Thoracic aorta (tissue), 2 donors: ENCODE results near the gene GPR78. TPM values are rescaled to one million over a fixed set of nuclear protein-coding genes. Genes with fewer than 3 reads are reported as not detected.

ENCODE experiments used
- ATAC-seq: fragments of 150-250 bp; one replicate; pipeline ENCODE4 v1.8.0; 2017; ENCODE audit warnings: low read depth; ENCODE audit not compliant: insufficient number of reproducible peaks, low FRiP score
- DNase-seq: peaks from one replicate; pipeline ENCODE4 v3.0.0-alpha.2; 2020; ENCODE audit warnings: low spot score
- H3K27ac ChIP-seq, 2 donors: fragments of 200-600 bp; sonication (generic); 1 replicate in 1 of 2; 2 replicates in 1 of 2; pipeline ENCODE4 v1.5.1; 2016; ENCODE audit warnings: mild to moderate bottlenecking in 2 of 2, moderate library complexity in 2 of 2
- H3K27me3 ChIP-seq: fragments of 200-600 bp; sonication (generic); replicated peaks from 2 replicates; pipeline ENCODE4 v1.6.0; 2016; ENCODE audit warnings: mild to moderate bottlenecking; ENCODE audit not compliant: insufficient read depth
- H3K36me3 ChIP-seq: fragments of 200-600 bp; sonication (generic); one replicate; pipeline ENCODE4 v1.5.1; 2016
- H3K4me1 ChIP-seq, 2 donors: fragments of 200-600 bp; sonication (generic); 1 replicate in 1 of 2; 2 replicates in 1 of 2; pipeline versions ENCODE4 v1.5.1 to v1.6.0; 2016; ENCODE audit warnings: low read depth in 2 of 2, mild to moderate bottlenecking in 1 of 2; ENCODE audit not compliant: control insufficient read depth in 1 of 2
- H3K4me3 ChIP-seq: fragments of 200-600 bp; sonication (generic); 2 replicates; pipeline ENCODE4 v1.5.1; 2016; ENCODE audit warnings: mild to moderate bottlenecking
- H3K9me3 ChIP-seq: fragments of 200-600 bp; sonication (generic); 2 replicates; pipeline ENCODE4 v1.5.1; 2016
- total RNA-seq, 2 donors: library from RNA; depleted of rRNA; stranded (reverse); fragments of >200 nt; gene quantifications; one replicate each; pipeline versions ENCODE4 v1.1.0 to v1.2.3, GENCODE V29; 2016
- TF ChIP-seq, protein P1 (sequence below): fragments of 200-600 bp; sonication (generic); IDR thresholded peaks from one replicate; pipeline ENCODE4 v1.5.1; 2019; ENCODE audit warnings: antibody characterized with exemption

The GPR78 gene
- total RNA-seq, 2 donors from 2014 or later: not detected

DNA sequence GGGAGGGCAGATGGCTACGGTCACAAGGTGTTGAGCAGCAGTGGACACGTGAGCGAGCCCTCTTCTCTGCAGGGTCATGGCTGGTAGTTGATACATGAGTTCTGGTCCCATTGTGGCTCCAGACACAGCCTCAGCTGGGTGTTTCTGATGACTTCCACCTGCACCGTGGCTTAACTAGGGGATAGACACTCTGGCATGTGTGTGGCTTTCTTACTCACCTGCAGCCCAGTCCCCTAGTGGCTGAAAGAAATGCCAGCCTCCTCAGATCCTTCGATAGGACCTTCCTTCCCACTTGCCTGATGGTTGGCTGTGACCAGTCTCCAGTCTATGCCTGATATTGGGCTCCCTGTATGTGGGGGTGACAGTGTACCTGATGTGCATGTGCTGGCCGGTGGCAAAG is 5.0 kb downstream of the GPR78 start:
- TF ChIP-seq, protein P1, sequence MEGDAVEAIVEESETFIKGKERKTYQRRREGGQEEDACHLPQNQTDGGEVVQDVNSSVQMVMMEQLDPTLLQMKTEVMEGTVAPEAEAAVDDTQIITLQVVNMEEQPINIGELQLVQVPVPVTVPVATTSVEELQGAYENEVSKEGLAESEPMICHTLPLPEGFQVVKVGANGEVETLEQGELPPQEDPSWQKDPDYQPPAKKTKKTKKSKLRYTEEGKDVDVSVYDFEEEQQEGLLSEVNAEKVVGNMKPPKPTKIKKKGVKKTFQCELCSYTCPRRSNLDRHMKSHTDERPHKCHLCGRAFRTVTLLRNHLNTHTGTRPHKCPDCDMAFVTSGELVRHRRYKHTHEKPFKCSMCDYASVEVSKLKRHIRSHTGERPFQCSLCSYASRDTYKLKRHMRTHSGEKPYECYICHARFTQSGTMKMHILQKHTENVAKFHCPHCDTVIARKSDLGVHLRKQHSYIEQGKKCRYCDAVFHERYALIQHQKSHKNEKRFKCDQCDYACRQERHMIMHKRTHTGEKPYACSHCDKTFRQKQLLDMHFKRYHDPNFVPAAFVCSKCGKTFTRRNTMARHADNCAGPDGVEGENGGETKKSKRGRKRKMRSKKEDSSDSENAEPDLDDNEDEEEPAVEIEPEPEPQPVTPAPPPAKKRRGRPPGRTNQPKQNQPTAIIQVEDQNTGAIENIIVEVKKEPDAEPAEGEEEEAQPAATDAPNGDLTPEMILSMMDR: no peak
- no peaks in the 10 kb centered on the region for H3K4me1 ChIP-seq
- ATAC-seq: no peak
- no peak overlapping the region for H3K27ac ChIP-seq
- H3K36me3 ChIP-seq: no peaks in the 10 kb centered on the region
- H3K9me3 ChIP-seq: no peaks in the 10 kb centered on the region
- H3K4me3 ChIP-seq: no peak overlapping the region
- DNase-seq: no peak
- no peaks in the 10 kb centered on the region for H3K27me3 ChIP-seq

DNA sequence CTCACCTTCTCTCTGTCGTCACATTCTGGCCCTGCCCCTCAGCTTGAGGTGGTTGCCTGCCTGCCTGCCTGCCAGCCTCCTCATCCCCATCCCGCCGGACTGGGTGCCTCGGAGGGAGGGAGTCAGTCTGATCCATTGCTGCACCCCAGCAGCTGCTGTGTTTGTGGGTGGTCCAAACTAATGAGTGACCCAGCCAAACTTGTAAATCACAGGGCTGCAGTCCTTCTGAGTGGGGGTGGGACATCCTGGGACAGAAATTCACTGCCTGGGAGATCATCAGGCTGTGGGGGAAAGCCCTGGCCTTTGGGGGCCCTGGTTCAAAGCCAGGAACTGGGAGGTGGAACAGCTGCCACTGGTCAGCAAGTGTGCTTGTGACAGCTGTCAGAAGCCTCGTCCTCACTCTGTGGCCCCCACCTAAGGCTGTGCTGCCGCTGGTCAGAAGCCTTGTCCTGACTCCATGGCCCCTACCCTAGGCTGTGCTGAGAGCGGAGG is 5.6 kb downstream of the GPR78 start:
- no peaks in the 10 kb centered on the region for H3K9me3 ChIP-seq
- no peaks in the 10 kb centered on the region for H3K36me3 ChIP-seq
- H3K27ac ChIP-seq: no peak overlapping the region
- no peaks in the 10 kb centered on the region for H3K27me3 ChIP-seq
- ATAC-seq (no peak), DNase-seq (no peak)
- H3K4me3 ChIP-seq: no peak overlapping the region
- no peaks in the 10 kb centered on the region for H3K4me1 ChIP-seq
- TF ChIP-seq, protein P1: no peak

DNA sequence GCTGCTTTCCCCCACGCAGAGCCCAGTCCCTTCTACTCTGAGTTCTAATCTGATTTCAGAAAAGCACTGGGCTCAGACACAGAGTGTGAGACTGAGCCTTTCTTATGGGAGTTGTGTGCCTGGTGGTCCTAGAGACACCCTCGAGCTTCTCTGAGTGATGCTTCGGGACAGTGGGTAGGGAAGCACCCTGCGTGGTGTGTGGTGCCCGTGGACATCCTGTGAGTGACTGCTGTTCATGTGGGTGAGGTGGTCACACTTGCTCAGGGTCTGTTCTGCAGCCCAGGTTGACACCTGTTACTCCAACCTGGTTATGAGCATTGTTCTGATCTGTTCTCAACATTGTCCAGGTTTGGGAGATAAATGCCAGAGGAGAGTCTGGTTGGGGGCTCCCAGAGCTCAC is 6.1 kb downstream of the GPR78 start:
- Histone ChIP-seq H3K4me1 (no peaks in the 10 kb centered on the region), H3K36me3 (no peaks in the 10 kb centered on the region), H3K4me3 (no peak overlapping the region), H3K27ac (no peak overlapping the region), H3K9me3 (no peaks in the 10 kb centered on the region), H3K27me3 (no peaks in the 10 kb centered on the region)
- ATAC-seq: no peak
- TF ChIP-seq, protein P1: no peak
- no peak for DNase-seq

DNA sequence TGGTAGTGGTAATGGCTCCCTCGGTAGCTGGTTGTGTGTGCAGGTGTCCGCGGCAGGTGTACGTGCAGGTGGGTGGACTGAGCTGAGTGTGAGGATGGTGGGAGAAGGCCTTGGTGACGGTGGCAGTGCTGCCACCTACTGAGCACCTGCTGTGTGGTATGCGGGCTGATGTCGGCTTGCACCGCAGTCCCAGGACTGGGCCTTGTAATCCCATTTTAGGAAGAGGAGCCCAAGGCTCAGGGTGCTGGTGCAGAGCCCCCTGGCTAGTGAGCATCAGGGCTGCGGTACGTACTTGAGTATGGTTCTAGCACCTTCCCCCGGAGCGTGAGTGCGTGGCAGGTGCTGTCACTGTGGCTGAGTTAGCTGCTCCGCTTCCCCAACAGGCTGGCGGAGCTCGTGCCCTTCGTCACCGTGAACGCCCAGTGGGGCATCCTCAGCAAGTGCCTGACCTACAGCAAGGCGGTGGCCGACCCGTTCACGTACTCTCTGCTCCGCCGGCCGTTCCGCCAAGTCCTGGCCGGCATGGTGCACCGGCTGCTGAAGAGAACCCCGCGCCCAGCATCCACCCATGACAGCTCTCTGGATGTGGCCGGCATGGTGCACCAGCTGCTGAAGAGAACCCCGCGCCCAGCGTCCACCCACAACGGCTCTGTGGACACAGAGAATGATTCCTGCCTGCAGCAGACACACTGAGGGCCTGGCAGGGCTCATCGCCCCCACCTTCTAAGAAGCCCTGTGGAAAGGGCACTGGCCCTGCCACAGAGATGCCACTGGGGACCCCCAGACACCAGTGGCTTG is 6.7 kb downstream of the GPR78 start:
- H3K36me3 ChIP-seq: no peaks in the 10 kb centered on the region
- no peak overlapping the region for H3K4me3 ChIP-seq
- TF ChIP-seq, protein P1: no peak
- H3K9me3 ChIP-seq: no peaks in the 10 kb centered on the region
- no peaks in the 10 kb centered on the region for H3K27me3 ChIP-seq
- no peak overlapping the region for H3K27ac ChIP-seq
- ATAC-seq: no peak
- no peaks in the 10 kb centered on the region for H3K4me1 ChIP-seq
- no peak for DNase-seq

DNA sequence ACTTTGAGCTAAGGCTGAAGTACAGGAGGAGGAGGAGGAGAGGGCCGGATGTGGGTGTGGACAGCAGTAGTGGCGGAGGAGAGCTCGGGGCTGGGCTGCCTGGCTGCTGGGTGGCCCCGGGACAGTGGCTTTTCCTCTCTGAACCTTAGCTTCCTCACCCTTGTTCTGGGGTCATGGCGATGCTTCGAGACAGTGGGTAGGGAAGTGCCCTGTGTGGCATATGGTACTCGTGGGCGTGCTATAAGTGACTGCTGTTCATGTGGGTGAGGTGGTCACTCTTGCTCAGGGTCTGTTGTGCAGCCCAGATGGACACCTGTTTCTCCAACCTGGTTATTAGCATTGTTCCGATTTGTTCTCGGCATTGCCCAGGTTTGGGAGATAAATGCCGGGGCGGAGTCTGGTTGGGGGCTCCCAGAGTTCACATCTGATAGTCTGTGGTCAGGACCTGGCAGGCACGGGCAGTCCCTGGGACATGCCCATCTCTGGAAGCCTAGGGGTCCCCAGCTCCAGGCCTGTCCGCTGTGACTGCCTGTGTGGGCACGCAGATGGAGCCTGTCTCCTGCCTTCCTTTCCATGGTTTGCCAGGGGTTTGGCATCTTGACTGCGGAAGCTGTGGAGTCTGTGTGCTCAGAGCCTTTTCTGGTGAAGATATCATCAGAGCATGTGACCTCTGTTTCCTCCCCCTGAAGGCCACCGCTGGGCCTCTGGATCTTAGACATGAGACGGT is 7.4 kb downstream of the GPR78 start:
- H3K9me3 ChIP-seq: no peaks in the 10 kb centered on the region
- no peaks in the 10 kb centered on the region for H3K36me3 ChIP-seq
- H3K27ac ChIP-seq: no peak overlapping the region
- H3K4me3 ChIP-seq: no peak overlapping the region
- no peak for ATAC-seq
- no peaks in the 10 kb centered on the region for H3K27me3 ChIP-seq
- TF ChIP-seq, protein P1: no peak
- DNase-seq: no peak
- H3K4me1 ChIP-seq: peaks cover 0 to 2% of the 10 kb centered on the region in 2 donors
